ENCODE results near the gene IFNA16. TPM values are rescaled to one million over a fixed set of nuclear protein-coding genes. Genes with fewer than 3 reads are reported as not detected.
"Not testable (repeated sequence)": the region's sequence is repeated elsewhere in the genome, so short reads cannot be mapped to it uniquely, and the experiment has no call there.

Gene IFNA16
- total RNA-seq, 1 experiment from 2014 or later = not detected

GRCh38 chr9:21210311-21210710 lies 6.8 kb downstream of the IFNA16 start:
- Histone ChIP-seq H3K4me3 (no peak overlapping the region), H3K4me1 (replicated peaks; ENCODE audit: insufficient read depth) (no peaks in the 10 kb centered on the region), H3K9me2 (ENCODE audit: insufficient read depth) (no peaks in the 10 kb centered on the region), H3F3A (ENCODE audit: insufficient read depth, low read depth) (no peaks in the 10 kb centered on the region), H4K20me1 (ENCODE audit: insufficient read depth) (no peaks in the 10 kb centered on the region), H3K4me2 (no peak overlapping the region), H3K79me2 (ENCODE audit: low read depth) (no peaks in the 10 kb centered on the region), H3K27me3 (ENCODE audit: insufficient read depth, low read depth) (no peaks in the 10 kb centered on the region), H3K27ac (no peak overlapping the region), H3K36me3 (ENCODE audit: low read depth) (no peaks in the 10 kb centered on the region), H2AFZ (no peak overlapping the region), H3K9me3 (ENCODE audit: insufficient read depth, low read depth) (no peaks in the 10 kb centered on the region)
- no peak for DNase-seq
- BruUV-seq (replicated peaks) = no TSS peak
- TF ChIP-seq CTCF (conservative IDR thresholded peaks at IDR 0.05) = no peak
- TF ChIP-seq EZH2 (IDR thresholded peaks at IDR 0.05; ENCODE audit: low read depth) = no peak
- ChIA-PET POLR2A (ENCODE audit: unreplicated experiment) (no interaction called here), CTCF (no interaction called here)
- intact Hi-C loops (cut with micrococcal nuclease; ENCODE audit: unreplicated experiment) = no loop called here

DNA sequence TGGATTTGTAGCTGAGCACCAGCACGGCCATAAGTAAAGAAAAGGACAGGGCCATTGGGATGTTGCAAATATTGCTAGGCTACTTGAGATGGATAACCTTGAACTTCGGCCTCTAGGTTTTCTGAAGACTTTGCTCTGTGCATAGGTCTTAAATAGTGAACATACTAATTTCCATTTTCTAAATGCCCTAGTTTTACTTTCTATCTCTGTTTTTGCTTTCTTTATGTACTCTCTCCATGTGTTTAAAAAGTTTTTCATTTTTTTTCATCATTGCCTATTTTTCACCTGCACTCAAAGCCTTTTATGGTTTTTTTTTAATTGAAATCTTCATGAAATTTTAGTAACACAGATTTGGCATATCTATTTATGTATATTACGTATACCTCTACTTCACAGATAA lies 10.1 kb downstream of the IFNA16 start, which contains the start of gene IFNA10:
Gene IFNA10 (minus strand): TSS at position 101 of the 400 bp plus-strand sequence. CDS start 46 bp downstream, at position 55.
- H3K79me2 ChIP-seq (ENCODE audit: low read depth); H3K4me2 ChIP-seq; H4K20me1 ChIP-seq (ENCODE audit: insufficient read depth); H3K36me3 ChIP-seq (ENCODE audit: low read depth); H3F3A ChIP-seq (ENCODE audit: insufficient read depth, low read depth); H2AFZ ChIP-seq; H3K9me2 ChIP-seq (ENCODE audit: insufficient read depth); DNase-seq; H3K4me1 ChIP-seq (replicated peaks; ENCODE audit: insufficient read depth); H3K4me3 ChIP-seq; intact Hi-C loops (cut with micrococcal nuclease; ENCODE audit: unreplicated experiment); H3K27ac ChIP-seq; CTCF ChIA-PET; H3K27me3 ChIP-seq (ENCODE audit: insufficient read depth, low read depth); BruUV-seq (replicated peaks); H3K9me3 ChIP-seq (ENCODE audit: insufficient read depth, low read depth): not testable (repeated sequence)
- POLR2A ChIA-PET (ENCODE audit: unreplicated experiment) = interaction anchor here (0.6 kb wide), 1 partner anchor 159 kb away, joined by 5 read pairs; no protein-coding TSS in a partner anchor

- Histone ChIP-seq H4K20me1 (ENCODE audit: insufficient read depth) (no peaks in the 10 kb centered on the region), H3K4me1 (replicated peaks; ENCODE audit: insufficient read depth) (no peaks in the 10 kb centered on the region), H3K9me3 (ENCODE audit: insufficient read depth, low read depth) (no peaks in the 10 kb centered on the region), H2AFZ (no peak overlapping the region), H3K27ac (no peak overlapping the region), H3K4me2 (no peak overlapping the region), H3K9me2 (ENCODE audit: insufficient read depth) (no peaks in the 10 kb centered on the region), H3K4me3 (no peak overlapping the region), H3K79me2 (ENCODE audit: low read depth) (no peaks in the 10 kb centered on the region), H3K36me3 (ENCODE audit: low read depth) (no peaks in the 10 kb centered on the region), H3K27me3 (ENCODE audit: insufficient read depth, low read depth) (no peaks in the 10 kb centered on the region), H3F3A (ENCODE audit: insufficient read depth, low read depth) (no peaks in the 10 kb centered on the region)
- intact Hi-C loops (cut with micrococcal nuclease; ENCODE audit: unreplicated experiment) = no loop called here
- TF ChIP-seq CTCF (conservative IDR thresholded peaks at IDR 0.05) (no peak), EZH2 (IDR thresholded peaks at IDR 0.05; ENCODE audit: low read depth) (no peak)
- no TSS peak for BruUV-seq (replicated peaks)
- DNase-seq = no peak
- ChIA-PET POLR2A (ENCODE audit: unreplicated experiment) (no interaction called here), CTCF (no interaction called here)
Observed at GRCh38 chr9:21205204-21205603, 11.9 kb downstream of the IFNA16 start.

DNA sequence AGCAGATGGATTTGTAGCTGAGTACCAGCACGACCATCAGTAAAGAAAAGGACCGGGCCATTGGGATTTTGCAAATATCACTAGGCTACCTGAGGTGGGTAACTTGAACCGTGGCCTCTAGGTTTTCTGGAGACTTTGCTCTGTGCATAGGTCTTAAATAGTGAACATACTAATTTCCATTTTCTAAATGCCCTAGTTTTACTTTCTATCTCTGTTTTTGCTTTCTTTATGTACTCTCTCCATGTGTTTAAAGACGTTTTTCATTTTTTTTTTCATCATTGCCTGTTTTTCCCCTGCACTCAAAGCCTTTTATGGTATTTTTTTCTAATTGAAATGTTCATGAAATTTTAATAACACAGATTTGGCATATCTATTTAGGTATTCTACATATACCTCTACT lies 15.0 kb downstream of the IFNA16 start, which contains the start of gene IFNA7:
Gene IFNA7 (minus strand): TSS at position 101 of the 400 bp plus-strand sequence. CDS start 40 bp downstream, at position 61.
- H3K27me3 ChIP-seq (ENCODE audit: insufficient read depth, low read depth); POLR2A ChIA-PET (ENCODE audit: unreplicated experiment); H3K36me3 ChIP-seq (ENCODE audit: low read depth); H3K27ac ChIP-seq; H2AFZ ChIP-seq; H4K20me1 ChIP-seq (ENCODE audit: insufficient read depth); H3K9me3 ChIP-seq (ENCODE audit: insufficient read depth, low read depth); H3K9me2 ChIP-seq (ENCODE audit: insufficient read depth); H3F3A ChIP-seq (ENCODE audit: insufficient read depth, low read depth); intact Hi-C loops (cut with micrococcal nuclease; ENCODE audit: unreplicated experiment); CTCF ChIA-PET; H3K4me1 ChIP-seq (replicated peaks; ENCODE audit: insufficient read depth); H3K4me2 ChIP-seq; H3K4me3 ChIP-seq; DNase-seq; H3K79me2 ChIP-seq (ENCODE audit: low read depth); BruUV-seq (replicated peaks): not testable (repeated sequence)
